Liver (tissue), 9 donors: Measurements from ENCODE around the gene ELP4. TPM values are rescaled to one million over a fixed set of nuclear protein-coding genes. Genes with fewer than 3 reads are reported as not detected.

Source experiments
- DNase-seq: peaks from one replicate; pipeline ENCODE4 v3.0.0-alpha.2; 2017; ENCODE audit warnings: low spot score
- H3K27ac ChIP-seq, 2 donors: one replicate each; pipeline ENCODE4 v1.7.0; 2013; ENCODE audit warnings: inconsistent platforms in 2 of 2, low read length in 2 of 2, control low read depth in 1 of 2, low read depth in 1 of 2, mild to moderate bottlenecking in 1 of 2
- H3K27me3 ChIP-seq, 4 donors: one replicate each; pipeline versions ENCODE4 v1.6.1 to v1.7.0; 2013; ENCODE audit warnings: low read length in 3 of 4, inconsistent platforms in 1 of 4, mild to moderate bottlenecking in 1 of 4, moderate library complexity in 1 of 4; ENCODE audit not compliant: control insufficient read depth in 4 of 4, insufficient read depth in 4 of 4
- H3K36me3 ChIP-seq, 4 donors: one replicate each; pipeline versions ENCODE4 v1.6.1 to v1.7.0; 2013; ENCODE audit warnings: low read length in 3 of 4, mild to moderate bottlenecking in 3 of 4, low read depth in 1 of 4, moderate library complexity in 1 of 4; ENCODE audit not compliant: control insufficient read depth in 4 of 4, insufficient read depth in 3 of 4
- H3K4me1 ChIP-seq, 4 donors: one replicate each; pipeline versions ENCODE4 v1.6.1 to v1.7.0; 2013; ENCODE audit warnings: low read length in 3 of 4, mild to moderate bottlenecking in 3 of 4, moderate library complexity in 1 of 4; ENCODE audit not compliant: control insufficient read depth in 4 of 4, insufficient read depth in 4 of 4
- H3K4me3 ChIP-seq, 3 donors: one replicate each; pipeline versions ENCODE4 v1.6.1 to v1.7.0; 2013; ENCODE audit warnings: low read length in 3 of 3, control low read depth in 1 of 3, low read depth in 1 of 3, mild to moderate bottlenecking in 1 of 3
- H3K9ac ChIP-seq, 2 donors: one replicate each; pipeline ENCODE4 v1.7.0; 2013; ENCODE audit warnings: low read length in 2 of 2, mild to moderate bottlenecking in 2 of 2, moderate library complexity in 2 of 2, control low read depth in 1 of 2, low read depth in 1 of 2
- H3K9me3 ChIP-seq, 4 donors: one replicate each; pipeline versions ENCODE4 v1.6.1 to v1.7.0; 2013; ENCODE audit warnings: low read length in 3 of 4; ENCODE audit not compliant: control insufficient read depth in 4 of 4
- ATF3 ChIP-seq: IDR thresholded peaks from 2 replicates; pipeline ENCODE4 v1.6.1; 2016; ENCODE audit warnings: antibody characterized with exemption
- CTCF ChIP-seq: fragments of 150-350 bp; IDR thresholded peaks from 2 replicates; pipeline ENCODE4 v1.5.1; 2017; ENCODE audit warnings: improper control_type of control experiment, low read depth, low read length; ENCODE audit not compliant: missing input control
- EGR1 ChIP-seq, 2 donors: IDR thresholded peaks; 2 replicates each; pipeline ENCODE4 v1.6.1; 2016 to 2018; ENCODE audit warnings: antibody characterized with exemption in 2 of 2, low read depth in 2 of 2
- GABPA ChIP-seq, 2 donors: IDR thresholded peaks in 1 of 2; conservative IDR thresholded peaks in 1 of 2; 2 replicates each; pipeline ENCODE4 v1.6.1; 2016; ENCODE audit warnings: antibody characterized with exemption in 2 of 2, mild to moderate bottlenecking in 1 of 2, moderate library complexity in 1 of 2
- HNF4A ChIP-seq, 2 donors: conservative IDR thresholded peaks; 2 replicates each; pipeline ENCODE4 v1.6.1; 2016; ENCODE audit warnings: antibody characterized with exemption in 2 of 2, mild to moderate bottlenecking in 2 of 2
- HNF4G ChIP-seq: IDR thresholded peaks from 2 replicates; pipeline ENCODE4 v1.6.1; 2016; ENCODE audit warnings: antibody characterized with exemption
- JUND ChIP-seq, 2 donors: IDR thresholded peaks; 2 replicates each; pipeline ENCODE4 v1.6.1; 2016; ENCODE audit warnings: antibody characterized with exemption in 2 of 2
- NR2F2 ChIP-seq: IDR thresholded peaks from 2 replicates; pipeline ENCODE4 v1.6.1; 2016; ENCODE audit warnings: antibody characterized with exemption
- RXRA ChIP-seq, 2 donors: IDR thresholded peaks; 2 replicates each; pipeline ENCODE4 v1.6.1; 2017 to 2018; ENCODE audit warnings: antibody characterized with exemption in 2 of 2, mild to moderate bottlenecking in 1 of 2
- TAF1 ChIP-seq: conservative IDR thresholded peaks from 2 replicates; pipeline ENCODE4 v1.6.1; 2016; ENCODE audit warnings: antibody characterized with exemption, mild to moderate bottlenecking
- YY1 ChIP-seq: IDR thresholded peaks from 2 replicates; pipeline ENCODE4 v1.6.1; 2016; ENCODE audit warnings: antibody characterized with exemption, mild to moderate bottlenecking
- ZBTB33 ChIP-seq: IDR thresholded peaks from 2 replicates; pipeline ENCODE4 v1.6.1; 2016; ENCODE audit warnings: antibody characterized with exemption
- WGBS: extraction: QIAGEN DNeasy Blood & Tissue Kit; methylation state at CpG from one replicate; pipeline ENCODE4 v1.1.7; 2013; 5-methylcytosine and 5-hydroxymethylcytosine counted together
- polyA plus RNA-seq, 2 donors: library from polyadenylated mRNA; stranded (reverse) in 1 of 2; unstranded in 1 of 2; fragments of 200-250 nt in 1 of 2; fragments of >200 nt in 1 of 2; fragmentation: Nextera tagmentation in 1 of 2; extraction: Ambion mirVana in 1 of 2; gene quantifications; one replicate each; pipeline versions ENCODE4 v1.2.1 to v1.2.3, GENCODE V29; 2013 to 2015
- total RNA-seq, 2 donors: library from RNA; depleted of rRNA; stranded (reverse); fragments of >200 nt; gene quantifications; one replicate each; pipeline ENCODE4 v1.2.3, GENCODE V29; 2014
- donor health status: healthy.
- donor health status: healthy.
- donor health status: healthy.
- donor health status: healthy.
- donor health status: healthy.

The ELP4 gene
- total and polyA plus RNA-seq, 4 donors, result 6.0 to 18.8 (median 12.5) TPM

- WGBS, result 10% methylated on average over 23 of the region's 23 CpGs
- Histone ChIP-seq H3K9ac (no peak overlapping the region), H3K9me3 (peaks cover 0 to 8% (median under 1%) of the 10 kb centered on the region in 4 donors), H3K27me3 (peaks cover 0 to 53% (median 27%) of the 10 kb centered on the region in 4 donors), H3K4me3 (no peak overlapping the region), H3K36me3 (no peaks in the 10 kb centered on the region), H3K4me1 (peaks cover 18 to 28% (median 20%) of the 10 kb centered on the region in 4 donors), H3K27ac (no peak overlapping the region)
- DNase-seq, result peak; percentile 29
- no peak for TF ChIP-seq JUND (IDR thresholded peaks at IDR 0.05)
- TF ChIP-seq TAF1, result no peak
- TF ChIP-seq HNF4A (conservative IDR thresholded peaks at IDR 0.05), result no peak
- no peak for TF ChIP-seq NR2F2
- TF ChIP-seq GABPA (IDR thresholded peaks at IDR 0.05 in 1 of 2, conservative IDR thresholded peaks at IDR 0.05 in 1 of 2), result no peak
Measured at GRCh38 chr11:31800398-31801265, 291.1 kb downstream of the ELP4 start.

- no peak for DNase-seq
- no peaks in the 10 kb centered on the region for H3K36me3 ChIP-seq
- no peak overlapping the region for H3K9ac ChIP-seq
- no peak for TF ChIP-seq EGR1 (IDR thresholded peaks at IDR 0.05; ENCODE audit: low read depth in 2 of 2)
- no peak for TF ChIP-seq HNF4A (conservative IDR thresholded peaks at IDR 0.05)
- TF ChIP-seq TAF1, result no peak
- no peak for TF ChIP-seq GABPA (IDR thresholded peaks at IDR 0.05 in 1 of 2, conservative IDR thresholded peaks at IDR 0.05 in 1 of 2)
- no peak for TF ChIP-seq HNF4G
- no peak for TF ChIP-seq ATF3
- no peak for TF ChIP-seq YY1
- TF ChIP-seq RXRA (IDR thresholded peaks at IDR 0.05), result no peak
- TF ChIP-seq JUND (IDR thresholded peaks at IDR 0.05), result no peak
- TF ChIP-seq CTCF, result no peak
- TF ChIP-seq ZBTB33, result no peak
- peaks cover 0 to 8% (median under 1%) of the 10 kb centered on the region in 4 donors for H3K9me3 ChIP-seq
- H3K27me3 ChIP-seq, result peaks cover 0 to 56% (median 29%) of the 10 kb centered on the region in 4 donors
- H3K27ac ChIP-seq, result no peak overlapping the region
- WGBS, result 14% methylated on average over 9 of the region's 9 CpGs
- peaks cover 20 to 29% (median 22%) of the 10 kb centered on the region in 4 donors for H3K4me1 ChIP-seq
- no peak overlapping the region for H3K4me3 ChIP-seq
Measured at GRCh38 chr11:31801298-31801702, 291.7 kb downstream of the ELP4 start.
